Astrocyte of the cerebellum (primary cell): ENCODE data around the gene ATN1.
A peak's percentile ranks its signal among the peaks of the same experiment; 100 is the strongest.

ENCODE experiments used
- DNase-seq: peaks from one replicate; pipeline ENCODE4 v3.0.0-alpha.2; 2011; ENCODE audit warnings: low read depth
- H3K4me3 ChIP-seq: 2 replicates; pipeline ENCODE4 v1.5.1; 2011; ENCODE audit warnings: mild to moderate bottlenecking, low read depth, low read length, moderate library complexity
- CTCF ChIP-seq: IDR thresholded peaks from 2 replicates; pipeline ENCODE4 v1.5.1; 2012; ENCODE audit warnings: low read length, low read depth, moderate library complexity, mild to moderate bottlenecking; ENCODE audit errors: missing control alignments
- in situ Hi-C: cut with HindIII; loops from 2 replicates; pipeline ENCODE4 v1.10.0; 2017; ENCODE audit warnings: low sequenced_read_pairs

Gene ATN1

DNA sequence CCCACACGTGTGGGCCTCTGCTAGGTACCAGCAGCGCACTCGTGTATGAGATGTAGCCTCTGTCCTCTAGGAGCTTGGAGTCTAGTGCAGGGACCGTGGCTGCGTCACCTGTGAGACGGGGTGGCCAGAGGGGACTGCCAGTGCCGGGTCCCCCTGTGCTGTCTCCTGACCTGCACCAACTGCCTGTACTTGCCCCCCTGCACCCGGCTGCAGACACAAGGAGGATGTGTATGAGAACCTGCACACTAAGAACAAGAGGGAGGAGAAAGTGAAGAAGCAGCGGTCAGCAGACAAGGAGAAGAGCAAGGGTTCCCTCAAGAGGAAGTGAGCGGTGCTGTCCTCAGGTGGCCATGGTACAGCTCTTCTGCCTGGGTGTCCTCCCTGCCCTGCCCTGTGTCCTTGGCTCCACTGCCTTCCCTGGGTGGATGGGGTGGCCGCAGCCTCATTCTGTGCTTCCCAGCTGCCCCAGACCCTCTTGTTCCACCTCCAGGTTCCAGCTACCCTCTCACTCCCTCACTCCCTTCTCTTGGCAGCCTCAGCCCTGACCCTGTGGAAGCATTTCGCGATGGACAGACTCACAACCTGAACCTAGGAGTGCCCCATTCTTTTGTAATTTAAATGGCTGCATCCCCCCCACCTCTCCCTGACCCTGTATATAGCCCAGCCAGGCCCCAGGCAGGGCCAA is 33.0 kb downstream of the ATN1 start:
- peak; percentile 30 for TF ChIP-seq CTCF
- in situ Hi-C loops = no loop called here
- DNase-seq = no peak
- H3K4me3 ChIP-seq = no peak overlapping the region

DNA sequence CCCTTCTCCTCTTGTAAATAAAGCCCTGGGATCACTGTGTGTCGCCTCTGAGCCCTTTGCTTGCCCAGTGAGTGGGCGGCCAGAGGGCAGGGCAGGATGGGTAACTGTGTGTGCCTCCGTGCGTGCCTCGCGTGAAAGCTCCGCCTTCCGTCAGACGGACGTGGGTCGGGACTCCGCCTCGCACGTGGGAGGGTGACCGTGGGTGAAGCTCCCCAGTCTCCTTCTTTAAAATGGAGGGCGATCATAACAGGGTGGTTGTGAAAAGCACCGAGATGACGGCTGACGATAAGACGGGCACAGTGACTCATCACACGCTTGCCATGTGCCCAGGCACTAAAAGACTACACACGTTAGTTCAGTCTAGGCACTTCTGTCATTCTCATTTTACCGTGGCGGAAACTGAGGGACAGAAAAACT is 33.5 kb downstream of the ATN1 start:
- in situ Hi-C loops = no loop called here
- H3K4me3 ChIP-seq = no peak overlapping the region
- no peak for DNase-seq
- TF ChIP-seq CTCF = no peak

DNA sequence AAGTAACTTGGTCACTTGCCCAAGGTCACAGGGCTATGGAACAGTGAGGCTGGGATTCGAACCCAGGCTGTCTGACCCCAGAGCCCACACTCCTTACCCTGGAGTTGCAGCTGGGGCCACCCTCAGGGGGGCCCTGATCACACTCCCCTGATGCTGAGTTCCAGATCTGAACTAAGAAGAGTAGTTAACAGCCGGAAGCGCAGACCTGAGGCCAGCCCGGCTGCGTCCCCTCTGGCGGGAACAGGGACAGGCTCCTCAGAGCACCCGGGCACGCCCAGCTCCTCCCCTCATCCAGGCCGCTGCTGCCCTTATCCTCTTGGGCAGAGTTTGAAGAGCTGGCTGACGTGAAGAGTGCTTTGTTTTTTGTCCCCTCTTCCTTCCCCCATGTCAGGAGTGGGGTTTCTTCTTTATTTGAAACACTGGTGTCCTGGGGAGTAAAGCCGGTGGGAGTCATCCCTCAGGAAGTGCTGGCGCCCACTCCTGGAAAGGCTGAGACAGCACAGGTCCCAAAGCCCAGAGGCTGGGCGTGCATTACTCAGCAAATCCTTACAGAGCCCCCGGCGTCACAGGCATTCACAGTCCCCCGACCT is 34.0 kb downstream of the ATN1 start:
- TF ChIP-seq CTCF = peak; percentile 73
- no peak overlapping the region for H3K4me3 ChIP-seq
- DNase-seq = no peak
- in situ Hi-C loops = no loop called here

- no peak for TF ChIP-seq CTCF
- in situ Hi-C loops = no loop called here
- no peak overlapping the region for H3K4me3 ChIP-seq
- no peak for DNase-seq
Observed at GRCh38 chr12:6962285-6963015, 34.7 kb downstream of the ATN1 start.

DNA sequence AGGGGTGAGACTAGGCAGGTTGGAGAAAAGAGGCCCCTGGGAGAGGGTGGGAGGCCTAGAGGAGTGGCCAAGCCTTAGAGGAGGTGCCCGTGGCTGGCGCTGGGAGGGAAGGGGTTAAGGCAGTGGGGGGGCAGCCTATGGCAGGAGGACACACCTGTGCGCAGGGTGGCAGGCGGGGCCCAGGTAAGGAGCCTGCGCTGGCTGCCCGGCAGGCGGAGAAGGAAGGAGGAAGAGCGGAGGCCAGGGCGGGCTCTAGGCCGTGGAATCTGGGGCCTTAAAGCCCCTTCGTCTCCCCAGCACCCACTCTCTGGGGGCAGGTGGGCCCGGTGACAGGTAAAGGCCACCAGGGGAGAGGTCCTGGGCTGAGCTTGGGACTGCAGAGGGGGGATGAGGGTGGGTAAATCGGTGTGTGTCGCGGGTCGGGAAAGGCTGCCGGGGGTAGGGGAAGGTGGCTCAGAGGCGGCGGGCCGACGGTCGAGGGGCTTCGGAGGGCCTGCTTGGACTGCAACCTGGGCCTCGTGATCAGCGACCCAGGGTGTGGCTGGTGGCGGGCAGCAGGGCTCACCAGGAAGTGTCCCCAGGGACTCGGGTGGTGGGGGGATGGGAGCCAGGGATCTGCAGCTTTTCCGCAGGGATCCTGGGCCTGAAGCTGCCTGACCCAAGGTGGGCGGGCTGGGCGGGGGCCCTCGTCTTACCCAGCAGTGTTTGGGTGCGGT is 35.4 kb downstream of the ATN1 start:
- no peak for DNase-seq
- no peak overlapping the region for H3K4me3 ChIP-seq
- TF ChIP-seq CTCF = no peak
- in situ Hi-C loops = no loop called here

- H3K4me3 ChIP-seq = no peak overlapping the region
- in situ Hi-C loops = no loop called here
- DNase-seq = no peak
- no peak for TF ChIP-seq CTCF
Observed at GRCh38 chr12:6963791-6964413, 36.1 kb downstream of the ATN1 start.
